ENCODE results near the gene CRCP.
"Not testable (repeated sequence)": the region's sequence is repeated elsewhere in the genome, so short reads cannot be mapped to it uniquely, and the experiment has no call there.

DNA sequence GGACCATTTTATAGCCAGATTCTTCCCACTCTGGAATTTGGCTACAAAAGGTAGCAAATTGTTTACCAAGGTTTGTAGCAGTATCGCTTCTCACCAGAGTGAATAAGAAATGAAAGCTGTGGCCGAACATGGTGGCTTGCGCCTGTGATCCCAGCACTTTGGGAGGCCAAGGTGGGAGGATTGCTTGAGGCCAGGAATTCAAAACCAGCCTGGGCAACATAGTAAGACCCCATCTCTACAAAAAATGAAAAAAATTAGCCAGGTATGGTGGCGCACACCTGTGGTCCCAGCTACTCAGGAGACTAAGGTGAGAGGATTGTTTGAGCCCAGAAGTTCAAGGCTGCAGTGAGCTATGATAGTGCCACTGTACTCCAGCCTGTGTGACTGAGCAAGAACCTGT is 33.0 kb downstream of the CRCP start:
- TF ChIP-seq, protein P1, sequence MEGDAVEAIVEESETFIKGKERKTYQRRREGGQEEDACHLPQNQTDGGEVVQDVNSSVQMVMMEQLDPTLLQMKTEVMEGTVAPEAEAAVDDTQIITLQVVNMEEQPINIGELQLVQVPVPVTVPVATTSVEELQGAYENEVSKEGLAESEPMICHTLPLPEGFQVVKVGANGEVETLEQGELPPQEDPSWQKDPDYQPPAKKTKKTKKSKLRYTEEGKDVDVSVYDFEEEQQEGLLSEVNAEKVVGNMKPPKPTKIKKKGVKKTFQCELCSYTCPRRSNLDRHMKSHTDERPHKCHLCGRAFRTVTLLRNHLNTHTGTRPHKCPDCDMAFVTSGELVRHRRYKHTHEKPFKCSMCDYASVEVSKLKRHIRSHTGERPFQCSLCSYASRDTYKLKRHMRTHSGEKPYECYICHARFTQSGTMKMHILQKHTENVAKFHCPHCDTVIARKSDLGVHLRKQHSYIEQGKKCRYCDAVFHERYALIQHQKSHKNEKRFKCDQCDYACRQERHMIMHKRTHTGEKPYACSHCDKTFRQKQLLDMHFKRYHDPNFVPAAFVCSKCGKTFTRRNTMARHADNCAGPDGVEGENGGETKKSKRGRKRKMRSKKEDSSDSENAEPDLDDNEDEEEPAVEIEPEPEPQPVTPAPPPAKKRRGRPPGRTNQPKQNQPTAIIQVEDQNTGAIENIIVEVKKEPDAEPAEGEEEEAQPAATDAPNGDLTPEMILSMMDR (IDR thresholded peaks at IDR 0.05): not testable (repeated sequence)
- not testable (repeated sequence) for TF ChIP-seq POLR2AphosphoS5 (IDR thresholded peaks at IDR 0.05; ENCODE audit: insufficient read depth in 1 of 2, low read depth in 1 of 2); POLR2A (IDR thresholded peaks at IDR 0.05)
